Heart left ventricle (tissue), 16 donors: ENCODE data around the gene ARL8A. TPM values are rescaled to one million over a fixed set of nuclear protein-coding genes. Genes with fewer than 3 reads are reported as not detected.
"Not testable (repeated sequence)": the region's sequence is repeated elsewhere in the genome, so short reads cannot be mapped to it uniquely, and the experiment has no call there.

Experiments used
- ATAC-seq, 4 donors: fragments of 200-7000 bp; cut with Tn5 transposase; one replicate each; pipeline ENCODE4 v1.9.1; 2020 to 2022; ENCODE audit warnings: moderate library complexity in 4 of 4, mild to moderate bottlenecking in 3 of 4, moderate number of reproducible peaks in 1 of 4
- DNase-seq, 5 donors: peaks; one replicate each; pipeline ENCODE4 v3.0.0-alpha.2; 2020
- H3K27ac ChIP-seq, 12 donors: fragments of 200-600 bp; sonication (generic) in 4 of 12; one replicate each; pipeline versions ENCODE4 v1.5.0 to v1.8.0; 2016 to 2022; ENCODE audit warnings: mild to moderate bottlenecking in 2 of 12
- H3K27me3 ChIP-seq, 9 donors: fragments of 200-600 bp; sonication (generic) in 2 of 9; one replicate each; pipeline versions ENCODE4 v1.5.1 to v1.8.0; 2016 to 2022; ENCODE audit warnings: mild to moderate bottlenecking in 3 of 9
- H3K36me3 ChIP-seq, 9 donors: fragments of 200-600 bp; sonication (generic) in 2 of 9; one replicate each; pipeline versions ENCODE4 v1.5.0 to v1.8.0; 2018 to 2022; ENCODE audit warnings: mild to moderate bottlenecking in 2 of 9
- H3K4me1 ChIP-seq, 12 donors: fragments of 200-600 bp; sonication (generic) in 4 of 12; one replicate each; pipeline versions ENCODE4 v1.5.0 to v1.8.0; 2016 to 2022; ENCODE audit warnings: mild to moderate bottlenecking in 3 of 12
- H3K4me3 ChIP-seq, 12 donors: fragments of 200-600 bp; sonication (generic) in 4 of 12; one replicate each; pipeline versions ENCODE4 v1.5.0 to v1.8.0; 2017 to 2022; ENCODE audit warnings: mild to moderate bottlenecking in 9 of 12, moderate library complexity in 4 of 12
- H3K9me3 ChIP-seq, 12 donors: fragments of 200-600 bp; sonication (generic) in 4 of 12; one replicate each; pipeline versions ENCODE4 v1.5.0 to v1.8.0; 2016 to 2022; ENCODE audit warnings: mild to moderate bottlenecking in 1 of 12
- CTCF ChIP-seq, 12 donors: fragments of 200-600 bp; sonication (generic) in 4 of 12; IDR thresholded peaks; one replicate each; pipeline versions ENCODE4 v1.5.0 to v1.8.0; 2018 to 2022; ENCODE audit warnings: antibody characterized with exemption in 12 of 12, mild to moderate bottlenecking in 5 of 12
- POLR2A ChIP-seq, 2 donors: fragments of 450-650 bp; IDR thresholded peaks; one replicate each; pipeline ENCODE4 v1.6.1; 2017; ENCODE audit warnings: antibody characterized with exemption in 2 of 2, mild to moderate bottlenecking in 2 of 2, moderate library complexity in 2 of 2
- WGBS, 4 donors: extraction: QIAGEN DNeasy Blood & Tissue Kit in 2 of 4; methylation state at CpG; one replicate each; pipeline versions ENCODE4 v1.1.5 to v1.1.7; 2013 to 2018; 5-methylcytosine and 5-hydroxymethylcytosine counted together
- intact Hi-C, 10 donors: fragments of 100-400 bp; cut with DNase I; formaldehyde crosslinking; loops; one replicate each; pipeline versions ENCODE4 v1.11.1 to v1.14.2; 2022
- polyA plus RNA-seq, 2 donors: library from polyadenylated mRNA; stranded (reverse); fragments of 200-250 nt; gene quantifications; one replicate each; pipeline ENCODE4 v1.2.3, GENCODE V29; 2013
- total RNA-seq, 9 donors: library from RNA; depleted of rRNA in 2 of 9; stranded (reverse); fragments of >200 nt in 2 of 9; fragmentation: NEBNext Ultra II Directional in 3 of 9; extraction: Animal tissue kit (Norgen Biotek cat#: 25700) in 3 of 9; gene quantifications; one replicate each; pipeline versions ENCODE4 v1.1.0 to v1.2.4, GENCODE V29; 2016 to 2023
- donor health status: ischemic (EF 13 %, LVEDD 7.1; RV severe dilation, severe dysfunction).
- donor health status: healthy with polysubstance abuse.
- donor health status: DM: no; HTN: yes; CAD: no.
- donor health status: DM: no; HTN: no; CAD: no.
- donor health status: ischemic (EF 25% LVEDD 6.9; RV normal size, moderate dysfunction).
- donor health status: ischemic (EF 25% LVEDD 5.7; RV mildly dilated, moderate dysfunction).
- donor health status: healthy.
- donor health status: DM: yes; HTN: yes; CAD: no.
- donor health status: ischemic (EF 35%, LVEDD 5.7; RV mildly dilated, moderate dysfunction).
- donor health status: nonischemic (EF 11% LVEDD 7.7; RV severe dilation, severe dysfunction).
- donor health status: DM: yes; HTN: yes; CAD: no.
- donor health status: PGD.
- donor health status: ischemic (EF 29% LVEDD 5.4; RV normal size, mild dysfunction).
- donor health status: nonischemic (EF 23%, LVEDD 6.1; RV moderate dilation, normal function).

ARL8A gene
- total and polyA plus RNA-seq, 11 donors, result 22.6 to 86.4 (median 73.3) TPM

DNA sequence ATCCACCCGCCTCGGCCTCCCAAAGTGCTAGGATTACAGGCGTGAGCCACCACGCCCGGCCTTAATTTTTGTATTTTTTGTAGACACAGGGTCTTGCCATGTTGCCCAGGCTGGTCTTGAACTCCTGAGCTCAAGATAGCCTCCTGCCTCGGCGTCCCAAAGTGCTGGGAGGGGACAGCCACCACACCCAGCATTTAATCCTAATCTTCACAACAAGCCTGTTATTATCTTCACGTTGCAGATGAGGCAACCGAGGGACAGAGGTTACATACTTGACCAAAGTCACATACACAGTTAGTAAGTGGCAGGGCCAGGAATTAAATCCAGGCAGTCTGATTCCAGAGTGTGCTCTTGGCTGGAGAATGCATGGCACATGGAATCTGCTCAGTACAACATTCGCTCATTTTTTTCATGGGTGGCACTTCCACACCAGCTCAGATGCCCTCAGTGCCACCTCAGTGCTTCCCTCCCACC is 26.6 kb downstream of the ARL8A start:
- no peak overlapping the region for H3K4me3 ChIP-seq
- ATAC-seq (peak in 3 of 4 donors; percentile 28 to 48 (median 45)), DNase-seq (no peak)
- WGBS, 4 donors, result 65 to 77% (median 68%) methylated on average over 10 of the region's 10 CpGs
- no peaks in the 10 kb centered on the region for H3K36me3 ChIP-seq
- intact Hi-C loops, result loop anchor here in 9 of 10 donors (2.0 to 10.0 kb wide), 5 partner anchors 107 to 223 kb away; partner anchors contain the start of gene ELF3 (in 1 of the 9)
- peaks cover 0 to 2% (median 0%) of the 10 kb centered on the region in 9 donors for H3K27me3 ChIP-seq
- no peaks in the 10 kb centered on the region for H3K9me3 ChIP-seq
- peaks cover 0 to 21% (median 12%) of the 10 kb centered on the region in 12 donors for H3K4me1 ChIP-seq
- TF ChIP-seq CTCF (IDR thresholded peaks at IDR 0.05), result no peak
- no peak for TF ChIP-seq POLR2A (IDR thresholded peaks at IDR 0.05)
- H3K27ac ChIP-seq, result peak overlapping the region in 1 of 12 donors; percentile 11

- Histone ChIP-seq H3K27ac (no peak overlapping the region), H3K4me1 (peaks cover 0 to 22% (median 12%) of the 10 kb centered on the region in 12 donors), H3K4me3 (no peak overlapping the region), H3K9me3 (no peaks in the 10 kb centered on the region), H3K27me3 (no peaks in the 10 kb centered on the region), H3K36me3 (no peaks in the 10 kb centered on the region)
- ATAC-seq (no peak), DNase-seq (no peak)
- 92 to 97% (median 93%) methylated on average over 8 of the region's 8 CpGs for WGBS, 4 donors
- intact Hi-C loops, result loop anchor here in 3 of 10 donors (2.0 to 10.0 kb wide), 3 partner anchors 109 to 221 kb away; no protein-coding TSS in a partner anchor
- TF ChIP-seq POLR2A (IDR thresholded peaks at IDR 0.05) (no peak), CTCF (IDR thresholded peaks at IDR 0.05) (no peak)
Measured at GRCh38 chr1:202116287-202116686, 28.2 kb downstream of the ARL8A start.

GRCh38 chr1:202113690-202114300 is 30.7 kb downstream of the ARL8A start:
- Histone ChIP-seq H3K27me3 (no peaks in the 10 kb centered on the region), H3K4me1 (peaks cover 0 to 26% (median 17%) of the 10 kb centered on the region in 12 donors), H3K9me3 (no peaks in the 10 kb centered on the region), H3K36me3 (no peaks in the 10 kb centered on the region), H3K27ac (peak overlapping the region; percentile 27 to 88 (median 71)), H3K4me3 (no peak overlapping the region)
- 30 to 36% (median 34%) methylated on average over 2 of the region's 2 CpGs for WGBS, 4 donors
- TF ChIP-seq POLR2A (IDR thresholded peaks at IDR 0.05), result no peak
- no peak for TF ChIP-seq CTCF (IDR thresholded peaks at IDR 0.05)
- no peak for DNase-seq
- ATAC-seq, result no peak
- intact Hi-C loops, result loop anchor here in 1 of 10 donors (10.0 kb wide), 1 partner anchor 219 kb away; no protein-coding TSS in a partner anchor

GRCh38 chr1:202112859-202113689 is 31.5 kb downstream of the ARL8A start:
- Histone ChIP-seq H3K4me1 (peaks cover 0 to 31% (median 19%) of the 10 kb centered on the region in 12 donors), H3K4me3 (no peak overlapping the region), H3K36me3 (no peaks in the 10 kb centered on the region), H3K27me3 (no peaks in the 10 kb centered on the region), H3K9me3 (no peaks in the 10 kb centered on the region), H3K27ac (peak overlapping the region; percentile 27 to 88 (median 71))
- 7 to 17% (median 14%) methylated on average over 4 to 5 of the region's 5 CpGs for WGBS, 4 donors
- intact Hi-C loops, result loop anchor here in 1 of 10 donors (10.0 kb wide), 1 partner anchor 218 kb away; no protein-coding TSS in a partner anchor
- no peak for TF ChIP-seq CTCF (IDR thresholded peaks at IDR 0.05)
- no peak for TF ChIP-seq POLR2A (IDR thresholded peaks at IDR 0.05)
- peak; percentile 78 to 79 (median 78) for ATAC-seq
- DNase-seq, result peak in 4 of 5 donors; percentile 59 to 84 (median 62)

- Histone ChIP-seq H3K27ac (peak overlapping the region in 8 of 12 donors; percentile 34 to 88 (median 76)), H3K4me1 (peaks cover 0 to 43% (median 22%) of the 10 kb centered on the region in 12 donors)
- intact Hi-C loops, result loop anchor here in 1 of 10 donors (10.0 kb wide), 1 partner anchor 217 kb away; no protein-coding TSS in a partner anchor
- H3K4me3 ChIP-seq, H3K9me3 ChIP-seq, H3K36me3 ChIP-seq, H3K27me3 ChIP-seq, ATAC-seq, DNase-seq: not testable (repeated sequence)
- 90 to 94% (median 92%) methylated on average over 7 of the region's 7 CpGs for WGBS, 4 donors
Measured at GRCh38 chr1:202111589-202111988, 32.9 kb downstream of the ARL8A start.
